IMR-90 (cell line): ENCODE measurements around the gene DUOX2. TPM values are rescaled to one million over a fixed set of nuclear protein-coding genes. Genes with fewer than 3 reads are reported as not detected.

Source experiments
- ATAC-seq: fragments of 200-7000 bp; cut with Tn5 transposase; 2 replicates; pipeline ENCODE4 v1.9.1; 2020; ENCODE audit warnings: low read depth, mild to moderate bottlenecking, moderate library complexity
- BruUV-seq: library from RNA; stranded (reverse); fragments of 400-500 nt; replicated peaks from 2 replicates; lab custom pipeline; 2021; lab: Mats Ljungman, UMichigan
- CTCF ChIA-PET: fragments of 300-600 bp; formaldehyde crosslinking; extraction: SDS; loops from one replicate; lab custom pipeline; 2021; ENCODE audit warnings: antibody characterized with exemption; lab: Yijun Ruan, JAX
- POLR2A ChIA-PET: fragments of 300-600 bp; sonication (Branson Sonifier 250); formaldehyde crosslinking; loops from one replicate; lab custom pipeline; 2022; ENCODE audit warnings: antibody characterized with exemption; ENCODE audit not compliant: unreplicated experiment; lab: Charles Lee
- DNase-seq: peaks from one replicate; pipeline ENCODE4 v3.0.0; 2013
- H2AFZ ChIP-seq: replicated peaks from 2 replicates; pipeline ENCODE3; 2013; ENCODE audit warnings: low read length, mild to moderate bottlenecking; ENCODE audit not compliant: poor library complexity
- H2AK5ac ChIP-seq: 2 replicates; pipeline ENCODE4 v1.6.1; 2013; ENCODE audit warnings: low read depth, low read length, inconsistent platforms
- H2AK9ac ChIP-seq: replicated peaks from 2 replicates; pipeline ENCODE3; 2013; ENCODE audit warnings: mild to moderate bottlenecking, low read depth, low read length, moderate library complexity; ENCODE audit not compliant: poor library complexity
- H2BK120ac ChIP-seq: 2 replicates; pipeline ENCODE4 v1.6.1; 2013; ENCODE audit warnings: low read depth, low read length, inconsistent platforms
- H2BK15ac ChIP-seq: 3 replicates; pipeline ENCODE4 v1.6.1; 2013; ENCODE audit warnings: low read depth, low read length, inconsistent platforms
- H2BK20ac ChIP-seq: 2 replicates; pipeline ENCODE4 v1.6.1; 2013; ENCODE audit warnings: low read depth, mild to moderate bottlenecking, inconsistent platforms, low read length, moderate library complexity
- H2BK5ac ChIP-seq: 2 replicates; pipeline ENCODE4 v1.6.1; 2013; ENCODE audit warnings: mild to moderate bottlenecking, low read depth, low read length, inconsistent platforms; ENCODE audit not compliant: poor library complexity, severe bottlenecking
- H3K14ac ChIP-seq: replicated peaks from 2 replicates; pipeline ENCODE4 v1.6.1; 2013; ENCODE audit warnings: low read depth, low read length, inconsistent platforms
- H3K18ac ChIP-seq: 2 replicates; pipeline ENCODE4 v1.6.1; 2013; ENCODE audit warnings: low read depth, low read length, control low read depth
- H3K23ac ChIP-seq: 2 replicates; pipeline ENCODE4 v1.6.1; 2013; ENCODE audit warnings: low read depth, low read length, inconsistent platforms
- H3K27ac ChIP-seq: 2 replicates; pipeline ENCODE4 v1.5.1; 2013; ENCODE audit warnings: mild to moderate bottlenecking, control low read depth, low read length; ENCODE audit not compliant: insufficient read depth
- H3K27me3 ChIP-seq: 2 replicates; pipeline ENCODE4 v1.6.1; 2013; ENCODE audit warnings: low read length; ENCODE audit not compliant: control insufficient read depth, insufficient read depth
- H3K36me3 ChIP-seq: 2 replicates; pipeline ENCODE4 v1.6.1; 2013; ENCODE audit warnings: low read length, mixed read lengths; ENCODE audit not compliant: control insufficient read depth, insufficient read depth
- H3K4ac ChIP-seq: 2 replicates; pipeline ENCODE4 v1.6.1; 2013; ENCODE audit warnings: low read depth, low read length, inconsistent platforms
- H3K4me1 ChIP-seq: 2 replicates; pipeline ENCODE4 v1.6.1; 2013; ENCODE audit warnings: low read length, mixed read lengths; ENCODE audit not compliant: control insufficient read depth, insufficient read depth
- H3K4me2 ChIP-seq: 2 replicates; pipeline ENCODE4 v1.6.1; 2013; ENCODE audit warnings: low read depth, mild to moderate bottlenecking, control low read depth, low read length, moderate library complexity
- H3K4me3 ChIP-seq: 2 replicates; pipeline ENCODE4 v1.5.1; 2013; ENCODE audit warnings: low read depth, mild to moderate bottlenecking, control low read depth, low read length, moderate library complexity; ENCODE audit not compliant: insufficient read depth
- H3K56ac ChIP-seq: 2 replicates; pipeline ENCODE4 v1.6.1; 2013; ENCODE audit warnings: low read length, inconsistent platforms; ENCODE audit not compliant: insufficient read depth; ENCODE audit errors: extremely low read depth
- H3K79me1 ChIP-seq, 2 experiments: 2 replicates each; pipeline ENCODE4 v1.6.1; 2013; ENCODE audit warnings: low read length in 2 of 2, inconsistent platforms in 1 of 2, low read depth in 1 of 2
- H3K9ac ChIP-seq: 2 replicates; pipeline ENCODE4 v1.6.1; 2013; ENCODE audit warnings: low read depth, low read length, control low read depth
- H3K9me1 ChIP-seq: 2 replicates; pipeline ENCODE4 v1.6.1; 2013; ENCODE audit warnings: low read length, inconsistent platforms; ENCODE audit not compliant: insufficient read depth
- H3K9me3 ChIP-seq: 2 replicates; pipeline ENCODE4 v1.6.1; 2013; ENCODE audit warnings: low read length; ENCODE audit not compliant: control insufficient read depth, insufficient read depth
- H4K20me1 ChIP-seq: 2 replicates; pipeline ENCODE4 v1.6.1; 2013; ENCODE audit warnings: low read length, inconsistent platforms; ENCODE audit not compliant: insufficient read depth
- H4K5ac ChIP-seq: 2 replicates; pipeline ENCODE4 v1.6.1; 2013; ENCODE audit warnings: mild to moderate bottlenecking, low read depth, low read length, control low read depth
- H4K8ac ChIP-seq, 2 experiments: 2 replicates each; pipeline ENCODE4 v1.6.1; 2013; ENCODE audit warnings: low read depth in 2 of 2, low read length in 2 of 2, control low read depth in 1 of 2, inconsistent platforms in 1 of 2
- H4K91ac ChIP-seq: 2 replicates; pipeline ENCODE4 v1.6.1; 2013; ENCODE audit warnings: low read depth, low read length, inconsistent platforms; ENCODE audit not compliant: insufficient read depth
- CTCF ChIP-seq: conservative IDR thresholded peaks from 2 replicates; pipeline ENCODE4 v1.5.1; 2012; ENCODE audit warnings: mild to moderate bottlenecking, low read depth, low read length, improper control_type of control experiment
- WGBS, 2 experiments: methylation state at CpG; one replicate each; pipeline versions ENCODE4 v1.1.5 to v1.1.7; 2013; ENCODE audit warnings: missing lambda C conversion rate in 2 of 2; ENCODE audit not compliant: insufficient read length in 1 of 2; ENCODE audit errors: extremely low coverage in 2 of 2; 5-methylcytosine and 5-hydroxymethylcytosine counted together
- dilution Hi-C: fragments of 300-500 bp; cut with HindIII; formaldehyde crosslinking; loops from one replicate; pipeline ENCODE4 v1.14.3; 2018; ENCODE audit warnings: low sequenced_read_pairs; ENCODE audit not compliant: unreplicated experiment
- in situ Hi-C: fragments of 300-500 bp; cut with MboI; formaldehyde crosslinking; loops from 3 replicates; pipeline ENCODE4 v1.14.3; 2019; ENCODE audit warnings: low sequenced_read_pairs, inconsistent platforms, mixed read lengths
- intact Hi-C: fragments of 100-400 bp; cut with micrococcal nuclease; formaldehyde crosslinking; loops from 2 replicates; pipeline ENCODE4 v1.10.0; 2022
- polyA plus RNA-seq, 3 experiments: library from polyadenylated mRNA; depleted of rRNA; stranded (reverse); fragments of >200 nt; gene quantifications; 2 replicates each; pipeline ENCODE4 v1.2.3, GENCODE V29; 2012; ENCODE audit warnings: low replicate concordance in 1 of 3
- total RNA-seq: library from RNA; depleted of rRNA; stranded (reverse); fragments of >200 nt; gene quantifications from 2 replicates; pipeline ENCODE4 v1.2.3, GENCODE V29; 2012

DUOX2 gene
- total and polyA plus RNA-seq, 2 of the 4 experiments (the other 2 are of a cell fraction): not detected

DNA sequence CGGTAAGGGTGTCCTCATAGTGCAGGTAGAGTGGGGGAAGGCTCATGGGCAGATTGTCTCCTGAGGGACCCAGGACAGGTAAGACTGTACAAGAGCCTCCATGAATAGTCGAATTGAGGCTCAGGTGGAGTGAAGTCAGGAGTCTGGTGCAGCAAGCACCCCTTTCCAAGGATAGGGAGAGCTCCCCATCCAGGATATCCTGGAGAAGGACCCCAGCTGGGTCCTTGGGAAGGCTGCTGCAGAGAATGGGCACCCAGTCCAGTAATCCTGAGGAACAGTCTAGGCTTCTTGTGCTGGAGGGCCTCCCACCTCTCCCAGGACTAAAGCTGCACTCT, 746 bp upstream of the DUOX2 start:
- no peak overlapping the region for H2BK120ac ChIP-seq
- H3K4me1 ChIP-seq: no peaks in the 10 kb centered on the region; the same call in 1 of the 2 replicates
- no TSS peak for BruUV-seq
- no peak overlapping the region for H3K56ac ChIP-seq
- no peak for TF ChIP-seq CTCF
- ATAC-seq (no peak), DNase-seq (no peak)
- no peaks in the 10 kb centered on the region for H3K9me1 ChIP-seq
- no peak overlapping the region for H3K4me2 ChIP-seq
- H3K36me3 ChIP-seq: no peaks in the 10 kb centered on the region
- no peaks in the 10 kb centered on the region for H3K79me1 ChIP-seq
- CTCF ChIA-PET: no interaction called here
- H4K91ac ChIP-seq: no peak overlapping the region
- POLR2A ChIA-PET: no interaction called here
- no peak overlapping the region for H4K8ac ChIP-seq
- peaks cover 75% of the 10 kb centered on the region for H3K27me3 ChIP-seq
- no peak overlapping the region for H2AK9ac ChIP-seq
- H3K27ac ChIP-seq: no peak overlapping the region
- H4K20me1 ChIP-seq: no peaks in the 10 kb centered on the region
- H3K9me3 ChIP-seq: no peaks in the 10 kb centered on the region
- no peak overlapping the region for H3K23ac ChIP-seq
- H2AK5ac ChIP-seq: no peak overlapping the region
- no peak overlapping the region for H3K18ac ChIP-seq
- intact Hi-C loops: loop anchor here (5.0 kb wide), 1 partner anchor 262 kb away; no protein-coding TSS in a partner anchor
- dilution Hi-C loops: no loop called here
- no peak overlapping the region for H3K4ac ChIP-seq
- 0% methylated on average over 2 of the region's 2 CpGs; no CpG with 5 or more reads in 1 of the 2 experiments for WGBS, 2 experiments
- H3K14ac ChIP-seq: no peak overlapping the region
- H3K4me3 ChIP-seq: no peak overlapping the region
- in situ Hi-C loops: no loop called here
- no peak overlapping the region for H2BK15ac ChIP-seq
- H4K5ac ChIP-seq: no peak overlapping the region
- no peak overlapping the region for H2BK20ac ChIP-seq
- H3K9ac ChIP-seq: no peak overlapping the region
- peak overlapping the region; percentile 67 for H2AFZ ChIP-seq
- no peak overlapping the region for H2BK5ac ChIP-seq
